ENCODE data around the gene SPINK7. TPM values are rescaled to one million over a fixed set of nuclear protein-coding genes. Genes with fewer than 3 reads are reported as not detected.

The SPINK7 gene
- total RNA-seq, 1 donor from 2014 or later, result not detected

GRCh38 chr5:148343603-148344487 lies 31.6 kb downstream of the SPINK7 start:
- no peak for DNase-seq (ENCODE audit: low read depth)

GRCh38 chr5:148347706-148348105 lies 35.5 kb downstream of the SPINK7 start:
- DNase-seq (ENCODE audit: low read depth), result no peak

GRCh38 chr5:148352696-148353095 lies 40.5 kb downstream of the SPINK7 start:
- no peak for DNase-seq (ENCODE audit: low read depth)

- DNase-seq (ENCODE audit: low read depth), result no peak
Measured at GRCh38 chr5:148353634-148354033, 41.4 kb downstream of the SPINK7 start.

- DNase-seq (ENCODE audit: low read depth), result no peak
Measured at GRCh38 chr5:148364343-148364742, 52.1 kb downstream of the SPINK7 start.

Other genes with a start within 250 kb of the SPINK7 start
- gene SPINK5, start 248.4 kb upstream of the SPINK7 start, total RNA-seq, result not detected in 2 replicates
- not detected in 2 replicates for gene SPINK14, start 143.9 kb upstream of the SPINK7 start, total RNA-seq
- not detected in 2 replicates for gene SPINK6, start 109.4 kb upstream of the SPINK7 start, total RNA-seq
- not detected in 2 replicates for gene MARCOL, start 73.9 kb upstream of the SPINK7 start, total RNA-seq
- gene SPINK13, start 43.6 kb upstream of the SPINK7 start, total RNA-seq, result not detected in 2 replicates
- not detected in 2 replicates for gene SPINK9, start 23.1 kb downstream of the SPINK7 start, total RNA-seq
- 46.0 and 56.8 TPM in 2 replicates for gene FBXO38, start 71.5 kb downstream of the SPINK7 start, total RNA-seq